ENCODE data around the gene TECR.

TECR gene

DNA sequence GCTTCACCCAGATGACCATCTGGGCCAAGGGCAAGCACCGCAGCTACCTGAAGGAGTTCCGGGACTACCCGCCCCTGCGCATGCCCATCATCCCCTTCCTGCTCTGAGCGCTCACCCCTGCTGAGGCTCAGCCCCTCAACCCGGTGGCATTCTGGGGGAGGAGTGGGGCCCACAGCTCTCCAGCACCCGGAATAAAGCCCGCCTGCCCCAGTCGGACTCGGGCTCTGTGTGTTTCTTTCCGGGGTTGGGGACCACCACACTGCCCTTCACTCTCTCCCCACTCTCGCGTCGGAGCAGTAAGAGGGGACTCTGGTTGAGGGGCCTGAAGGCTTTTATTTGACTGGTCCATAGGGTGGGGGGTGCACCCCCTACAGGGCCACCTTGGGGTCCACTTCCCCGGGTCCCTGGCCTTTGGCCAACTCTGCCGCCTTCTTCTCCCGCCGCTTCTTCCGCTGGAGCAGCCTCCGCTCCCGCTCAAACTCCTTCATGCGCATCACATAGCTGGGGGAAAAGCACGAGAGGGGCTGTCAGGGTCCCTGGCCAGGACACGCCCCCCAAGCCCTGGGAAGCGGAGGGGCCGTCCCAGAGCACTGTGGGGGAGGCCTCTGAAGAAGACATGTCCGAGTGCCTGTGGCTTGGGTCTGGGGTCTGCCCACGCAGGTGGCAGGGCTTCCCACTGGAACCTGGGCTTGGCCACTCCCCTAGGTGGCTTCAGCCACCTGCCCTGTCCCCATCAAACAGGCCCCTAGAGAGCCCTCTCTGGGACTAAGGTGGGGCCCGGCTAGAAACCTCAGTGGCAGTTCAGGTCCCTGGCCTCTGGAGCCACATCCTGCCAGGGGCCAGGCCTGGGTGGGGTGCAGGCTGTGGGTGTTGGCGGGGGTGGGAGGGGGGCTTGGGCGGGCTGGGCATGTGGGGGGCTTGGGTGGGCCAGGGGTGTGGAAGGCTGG, 36.6 kb downstream of the TECR start:
- TF ChIP-seq, protein P1, sequence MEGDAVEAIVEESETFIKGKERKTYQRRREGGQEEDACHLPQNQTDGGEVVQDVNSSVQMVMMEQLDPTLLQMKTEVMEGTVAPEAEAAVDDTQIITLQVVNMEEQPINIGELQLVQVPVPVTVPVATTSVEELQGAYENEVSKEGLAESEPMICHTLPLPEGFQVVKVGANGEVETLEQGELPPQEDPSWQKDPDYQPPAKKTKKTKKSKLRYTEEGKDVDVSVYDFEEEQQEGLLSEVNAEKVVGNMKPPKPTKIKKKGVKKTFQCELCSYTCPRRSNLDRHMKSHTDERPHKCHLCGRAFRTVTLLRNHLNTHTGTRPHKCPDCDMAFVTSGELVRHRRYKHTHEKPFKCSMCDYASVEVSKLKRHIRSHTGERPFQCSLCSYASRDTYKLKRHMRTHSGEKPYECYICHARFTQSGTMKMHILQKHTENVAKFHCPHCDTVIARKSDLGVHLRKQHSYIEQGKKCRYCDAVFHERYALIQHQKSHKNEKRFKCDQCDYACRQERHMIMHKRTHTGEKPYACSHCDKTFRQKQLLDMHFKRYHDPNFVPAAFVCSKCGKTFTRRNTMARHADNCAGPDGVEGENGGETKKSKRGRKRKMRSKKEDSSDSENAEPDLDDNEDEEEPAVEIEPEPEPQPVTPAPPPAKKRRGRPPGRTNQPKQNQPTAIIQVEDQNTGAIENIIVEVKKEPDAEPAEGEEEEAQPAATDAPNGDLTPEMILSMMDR (IDR thresholded peaks at IDR 0.05; ENCODE audit: insufficient read depth, low read length, poor library complexity, severe bottlenecking) = no peak
- no peak for TF ChIP-seq EZH2phosphoT487 (conservative IDR thresholded peaks at IDR 0.05; ENCODE audit: low read length)
- Histone ChIP-seq H3K4me2 (ENCODE audit: low read depth, low read length, poor library complexity, severe bottlenecking) (no peak overlapping the region), H3K79me2 (ENCODE audit: insufficient read depth, low read length) (peaks cover 18% of the 10 kb centered on the region), H2AFZ (ENCODE audit: low read depth, low read length, severe bottlenecking) (no peak overlapping the region), H3K27me3 (ENCODE audit: low read length) (no peaks in the 10 kb centered on the region), H3K27ac (ENCODE audit: low read depth, low read length) (no peak overlapping the region), H3K4me3 (ENCODE audit: insufficient read depth, low read length, poor library complexity, severe bottlenecking) (no peak overlapping the region), H3K9ac (ENCODE audit: low read length) (no peak overlapping the region), H3K36me3 (ENCODE audit: low read length) (no peaks in the 10 kb centered on the region), H4K20me1 (ENCODE audit: low read depth, low read length) (no peaks in the 10 kb centered on the region), H3K9me2 (replicated peaks; ENCODE audit: insufficient read depth, low read length) (no peaks in the 10 kb centered on the region), H3K9me3 (ENCODE audit: insufficient read depth, low read length) (no peaks in the 10 kb centered on the region), H3F3A (ENCODE audit: insufficient read depth) (no peaks in the 10 kb centered on the region)

DNA sequence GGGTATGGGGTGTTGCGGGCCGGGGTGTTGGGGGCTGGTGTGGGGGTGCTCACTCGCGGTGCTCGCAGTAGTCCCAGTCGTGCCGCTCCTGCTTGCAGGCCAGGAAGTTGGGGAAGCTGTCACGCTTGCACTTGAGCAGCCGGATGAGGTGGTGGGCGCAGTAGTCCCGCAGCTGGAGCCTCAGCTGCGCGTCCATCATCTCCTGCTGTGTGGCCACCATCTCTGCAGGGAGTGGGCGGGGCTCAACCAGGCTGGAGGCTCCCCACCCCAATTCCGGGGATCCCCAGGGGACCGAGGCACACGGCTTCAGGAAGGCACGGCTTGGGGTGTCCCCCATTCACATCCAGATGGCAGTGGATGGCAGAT, 37.3 kb downstream of the TECR start:
- no peaks in the 10 kb centered on the region for H3K9me3 ChIP-seq (ENCODE audit: insufficient read depth, low read length)
- H3F3A ChIP-seq (ENCODE audit: insufficient read depth) = no peaks in the 10 kb centered on the region
- H2AFZ ChIP-seq (ENCODE audit: low read depth, low read length, severe bottlenecking) = no peak overlapping the region
- H3K9me2 ChIP-seq (replicated peaks; ENCODE audit: insufficient read depth, low read length) = no peaks in the 10 kb centered on the region
- H3K9ac ChIP-seq (ENCODE audit: low read length) = no peak overlapping the region
- TF ChIP-seq EZH2phosphoT487 (conservative IDR thresholded peaks at IDR 0.05; ENCODE audit: low read length) = no peak
- TF ChIP-seq, protein P1 (IDR thresholded peaks at IDR 0.05; ENCODE audit: insufficient read depth, low read length, poor library complexity, severe bottlenecking) = no peak
- no peak overlapping the region for H3K27ac ChIP-seq (ENCODE audit: low read depth, low read length)
- H3K4me2 ChIP-seq (ENCODE audit: low read depth, low read length, poor library complexity, severe bottlenecking) = no peak overlapping the region
- no peaks in the 10 kb centered on the region for H4K20me1 ChIP-seq (ENCODE audit: low read depth, low read length)
- no peaks in the 10 kb centered on the region for H3K27me3 ChIP-seq (ENCODE audit: low read length)
- H3K36me3 ChIP-seq (ENCODE audit: low read length) = no peaks in the 10 kb centered on the region
- no peak overlapping the region for H3K4me3 ChIP-seq (ENCODE audit: insufficient read depth, low read length, poor library complexity, severe bottlenecking)
- peaks cover 19% of the 10 kb centered on the region for H3K79me2 ChIP-seq (ENCODE audit: insufficient read depth, low read length)

DNA sequence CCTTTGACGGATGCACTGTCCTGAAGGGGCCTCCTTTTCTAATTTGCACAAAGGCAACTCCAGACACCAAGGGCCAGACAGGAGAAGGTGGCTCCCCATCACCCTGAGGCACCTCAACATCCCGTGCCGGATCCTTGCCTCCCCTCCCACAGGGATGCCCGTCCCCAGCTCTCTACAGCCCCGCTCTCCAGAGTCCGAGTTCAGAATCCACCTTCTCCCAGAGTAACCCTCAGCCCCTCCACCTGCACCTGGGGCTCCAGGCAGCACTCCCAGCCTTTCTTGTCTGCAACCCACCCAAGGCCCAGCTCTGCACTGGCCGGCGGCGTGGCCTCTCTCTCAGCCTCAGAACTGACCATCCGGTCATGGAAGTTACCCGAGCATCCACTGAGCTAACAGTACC, 37.7 kb downstream of the TECR start:
- H3K27me3 ChIP-seq (ENCODE audit: low read length) = no peaks in the 10 kb centered on the region
- no peaks in the 10 kb centered on the region for H3K9me3 ChIP-seq (ENCODE audit: insufficient read depth, low read length)
- no peaks in the 10 kb centered on the region for H3K9me2 ChIP-seq (replicated peaks; ENCODE audit: insufficient read depth, low read length)
- H3F3A ChIP-seq (ENCODE audit: insufficient read depth) = no peaks in the 10 kb centered on the region
- peaks cover 20% of the 10 kb centered on the region for H3K79me2 ChIP-seq (ENCODE audit: insufficient read depth, low read length)
- no peak overlapping the region for H3K27ac ChIP-seq (ENCODE audit: low read depth, low read length)
- TF ChIP-seq, protein P1 (IDR thresholded peaks at IDR 0.05; ENCODE audit: insufficient read depth, low read length, poor library complexity, severe bottlenecking) = no peak
- TF ChIP-seq EZH2phosphoT487 (conservative IDR thresholded peaks at IDR 0.05; ENCODE audit: low read length) = no peak
- no peaks in the 10 kb centered on the region for H3K36me3 ChIP-seq (ENCODE audit: low read length)
- H2AFZ ChIP-seq (ENCODE audit: low read depth, low read length, severe bottlenecking) = no peak overlapping the region
- no peaks in the 10 kb centered on the region for H4K20me1 ChIP-seq (ENCODE audit: low read depth, low read length)
- no peak overlapping the region for H3K4me3 ChIP-seq (ENCODE audit: insufficient read depth, low read length, poor library complexity, severe bottlenecking)
- H3K9ac ChIP-seq (ENCODE audit: low read length) = no peak overlapping the region
- no peak overlapping the region for H3K4me2 ChIP-seq (ENCODE audit: low read depth, low read length, poor library complexity, severe bottlenecking)
